Measurements from ENCODE around the gene GALNT15.

Gene GALNT15

GRCh38 chr3:16174389-16174788 lies at the start of gene GALNT15:
TSS of gene GALNT15 (plus strand) at chr3:16174680. CDS start at chr3:16175152, 472 bp downstream.
- TF ChIP-seq, protein P1, sequence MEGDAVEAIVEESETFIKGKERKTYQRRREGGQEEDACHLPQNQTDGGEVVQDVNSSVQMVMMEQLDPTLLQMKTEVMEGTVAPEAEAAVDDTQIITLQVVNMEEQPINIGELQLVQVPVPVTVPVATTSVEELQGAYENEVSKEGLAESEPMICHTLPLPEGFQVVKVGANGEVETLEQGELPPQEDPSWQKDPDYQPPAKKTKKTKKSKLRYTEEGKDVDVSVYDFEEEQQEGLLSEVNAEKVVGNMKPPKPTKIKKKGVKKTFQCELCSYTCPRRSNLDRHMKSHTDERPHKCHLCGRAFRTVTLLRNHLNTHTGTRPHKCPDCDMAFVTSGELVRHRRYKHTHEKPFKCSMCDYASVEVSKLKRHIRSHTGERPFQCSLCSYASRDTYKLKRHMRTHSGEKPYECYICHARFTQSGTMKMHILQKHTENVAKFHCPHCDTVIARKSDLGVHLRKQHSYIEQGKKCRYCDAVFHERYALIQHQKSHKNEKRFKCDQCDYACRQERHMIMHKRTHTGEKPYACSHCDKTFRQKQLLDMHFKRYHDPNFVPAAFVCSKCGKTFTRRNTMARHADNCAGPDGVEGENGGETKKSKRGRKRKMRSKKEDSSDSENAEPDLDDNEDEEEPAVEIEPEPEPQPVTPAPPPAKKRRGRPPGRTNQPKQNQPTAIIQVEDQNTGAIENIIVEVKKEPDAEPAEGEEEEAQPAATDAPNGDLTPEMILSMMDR (IDR thresholded peaks at IDR 0.05; ENCODE audit: low read depth, low read length, missing control alignments), result no peak
- DNase-seq (ENCODE audit: low read depth), result no peak
- no peak within 1 kb of the TSS for H3K4me3 ChIP-seq (ENCODE audit: low read depth, low read length)

DNA sequence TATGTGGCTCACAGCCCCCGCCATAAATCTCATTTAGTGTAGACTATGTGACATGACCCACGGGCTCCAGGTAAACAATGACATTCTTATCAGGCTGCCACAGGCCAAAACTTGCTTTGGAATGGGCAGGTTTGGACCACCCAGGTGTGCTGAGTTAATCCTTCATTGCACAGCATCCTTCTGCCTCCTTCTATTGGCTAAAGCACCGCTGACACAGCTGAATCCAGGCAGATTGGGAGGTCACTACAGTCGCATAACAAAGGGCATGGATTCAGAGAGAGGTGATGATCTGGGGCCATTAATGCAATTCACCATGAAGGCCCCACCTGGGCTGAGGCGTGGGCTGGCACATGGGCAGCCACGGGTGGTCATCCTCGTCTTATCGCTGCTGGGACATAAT lies 47.8 kb upstream of the GALNT15 start:
- TF ChIP-seq, protein P1 (IDR thresholded peaks at IDR 0.05; ENCODE audit: low read depth, low read length, missing control alignments), result no peak
- H3K4me3 ChIP-seq (ENCODE audit: low read depth, low read length), result no peak overlapping the region
- no peak for DNase-seq (ENCODE audit: low read depth)

- no peak overlapping the region for H3K4me3 ChIP-seq (ENCODE audit: low read depth, low read length)
- TF ChIP-seq, protein P1 (IDR thresholded peaks at IDR 0.05; ENCODE audit: low read depth, low read length, missing control alignments), result no peak
- no peak for DNase-seq (ENCODE audit: low read depth)
These were observed 47.2 kb upstream of the GALNT15 start for GRCh38 chr3:16127249-16127648.

- TF ChIP-seq, protein P1 (IDR thresholded peaks at IDR 0.05; ENCODE audit: low read depth, low read length, missing control alignments), result no peak
- no peak for DNase-seq (ENCODE audit: low read depth)
- no peak overlapping the region for H3K4me3 ChIP-seq (ENCODE audit: low read depth, low read length)
These were observed 44.4 kb upstream of the GALNT15 start for GRCh38 chr3:16130066-16130465.

- DNase-seq (ENCODE audit: low read depth), result no peak
- TF ChIP-seq, protein P1 (IDR thresholded peaks at IDR 0.05; ENCODE audit: low read depth, low read length, missing control alignments), result no peak
These were observed 42.3 kb upstream of the GALNT15 start for GRCh38 chr3:16132190-16132589.

GRCh38 chr3:16132928-16133327 lies 41.6 kb upstream of the GALNT15 start:
- TF ChIP-seq, protein P1 (IDR thresholded peaks at IDR 0.05; ENCODE audit: low read depth, low read length, missing control alignments), result no peak
- DNase-seq (ENCODE audit: low read depth), result no peak
- H3K4me3 ChIP-seq (ENCODE audit: low read depth, low read length), result no peak overlapping the region

More at GRCh38 chr3:16132190-16132589, 42.3 kb upstream of the GALNT15 start:
- H3K4me3 ChIP-seq (ENCODE audit: low read depth, low read length), result no peak overlapping the region

- no peak overlapping the region for H3K4me3 ChIP-seq (ENCODE audit: low read depth, low read length)
- TF ChIP-seq, protein P1 (IDR thresholded peaks at IDR 0.05; ENCODE audit: low read depth, low read length, missing control alignments), result no peak
- DNase-seq (ENCODE audit: low read depth), result no peak
These were observed 40.1 kb upstream of the GALNT15 start for GRCh38 chr3:16134173-16134928.

All from GM12864 (cell line).